ENCODE results near the gene GLIS1. TPM values are rescaled to one million over a fixed set of nuclear protein-coding genes. Genes with fewer than 3 reads are reported as not detected.

The GLIS1 gene
- total and polyA plus RNA-seq, 10 of the 15 experiments (the other 5 are each of a cell fraction or from before 2014, with no cell fraction given) = not detected

DNA sequence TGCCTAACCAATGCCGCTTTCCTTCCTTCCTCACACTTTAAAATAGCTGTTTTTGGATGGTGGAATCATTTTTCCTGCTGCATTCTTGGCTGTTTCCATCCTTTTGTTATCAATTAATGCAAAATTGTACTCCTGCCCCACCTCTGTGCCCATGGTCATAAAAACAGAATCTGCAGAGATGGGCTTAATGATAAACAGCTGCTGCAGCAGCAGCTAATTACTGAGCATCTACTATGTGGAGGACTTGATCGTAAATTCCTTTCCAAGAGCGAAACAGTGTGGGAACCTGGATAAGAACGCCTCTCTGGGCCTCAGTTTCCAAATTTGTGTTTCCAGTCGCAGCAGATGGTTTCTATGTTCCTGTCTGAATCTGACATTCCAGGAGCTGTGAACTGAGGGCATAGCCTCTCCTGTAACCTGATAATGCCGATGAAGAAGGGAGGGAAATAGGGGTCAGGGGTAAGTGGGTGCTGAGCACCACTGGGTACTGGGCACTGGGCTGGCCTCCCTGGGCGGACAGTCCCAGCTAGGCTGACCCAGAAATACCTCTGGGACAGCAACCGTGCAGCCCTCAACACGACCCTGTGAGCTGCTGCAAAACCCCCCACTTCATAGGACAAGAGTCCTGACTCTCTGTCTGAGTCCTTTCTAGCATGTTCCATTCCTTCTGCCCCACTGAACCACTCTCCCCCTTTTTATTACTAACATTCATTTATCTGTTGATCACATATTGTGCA, 158.1 kb downstream of the GLIS1 start:
- RAD21 ChIA-PET (ENCODE audit: unreplicated experiment) = no interaction called here
- CTCF ChIA-PET = no interaction called here

More for the DNA sequence above, 158.1 kb downstream of the GLIS1 start:
- Histone ChIP-seq H3K79me2 (ENCODE audit: control insufficient read depth, insufficient read depth, low read length) (no peaks in the 10 kb centered on the region), H3K36me3 (ENCODE audit: control insufficient read depth in 2 of 2, insufficient read depth in 2 of 2, low read length in 1 of 2) (no peaks in the 10 kb centered on the region), H3K9me3 (replicated peaks; ENCODE audit: control insufficient read depth, insufficient read depth, low read length) (no peaks in the 10 kb centered on the region), H3K4me3 (no peak overlapping the region), H3K27me3 (replicated peaks in 1 of 2; ENCODE audit: control insufficient read depth in 2 of 2, insufficient read depth in 2 of 2, low read length in 1 of 2) (peaks cover 0 to 1% of the 10 kb centered on the region in 2 experiments; a peak in 2 of 4 replicates), H3K4me2 (ENCODE audit: control insufficient read depth, insufficient read depth) (no peak overlapping the region), H2AFZ (ENCODE audit: control insufficient read depth, low read depth, low read length) (no peak overlapping the region), H4K20me1 (ENCODE audit: control insufficient read depth, insufficient read depth) (no peaks in the 10 kb centered on the region), H3K27ac (ENCODE audit: control insufficient read depth, insufficient read depth) (no peak overlapping the region), H3K9ac (ENCODE audit: control insufficient read depth, insufficient read depth, low read length) (no peak overlapping the region), H3K4me1 (ENCODE audit: control insufficient read depth, insufficient read depth, low read length) (no peaks in the 10 kb centered on the region)
- BruUV-seq (replicated peaks) = no TSS peak
- intact Hi-C loops (cut with micrococcal nuclease; ENCODE audit: unreplicated experiment) = no loop called here
- no peak for TF ChIP-seq BCL11A (IDR thresholded peaks at IDR 0.05; ENCODE audit: low read depth, low read length)
- TF ChIP-seq NFIC (IDR thresholded peaks at IDR 0.05; ENCODE audit: low read depth, low read length) = no peak
- TF ChIP-seq, protein P1, sequence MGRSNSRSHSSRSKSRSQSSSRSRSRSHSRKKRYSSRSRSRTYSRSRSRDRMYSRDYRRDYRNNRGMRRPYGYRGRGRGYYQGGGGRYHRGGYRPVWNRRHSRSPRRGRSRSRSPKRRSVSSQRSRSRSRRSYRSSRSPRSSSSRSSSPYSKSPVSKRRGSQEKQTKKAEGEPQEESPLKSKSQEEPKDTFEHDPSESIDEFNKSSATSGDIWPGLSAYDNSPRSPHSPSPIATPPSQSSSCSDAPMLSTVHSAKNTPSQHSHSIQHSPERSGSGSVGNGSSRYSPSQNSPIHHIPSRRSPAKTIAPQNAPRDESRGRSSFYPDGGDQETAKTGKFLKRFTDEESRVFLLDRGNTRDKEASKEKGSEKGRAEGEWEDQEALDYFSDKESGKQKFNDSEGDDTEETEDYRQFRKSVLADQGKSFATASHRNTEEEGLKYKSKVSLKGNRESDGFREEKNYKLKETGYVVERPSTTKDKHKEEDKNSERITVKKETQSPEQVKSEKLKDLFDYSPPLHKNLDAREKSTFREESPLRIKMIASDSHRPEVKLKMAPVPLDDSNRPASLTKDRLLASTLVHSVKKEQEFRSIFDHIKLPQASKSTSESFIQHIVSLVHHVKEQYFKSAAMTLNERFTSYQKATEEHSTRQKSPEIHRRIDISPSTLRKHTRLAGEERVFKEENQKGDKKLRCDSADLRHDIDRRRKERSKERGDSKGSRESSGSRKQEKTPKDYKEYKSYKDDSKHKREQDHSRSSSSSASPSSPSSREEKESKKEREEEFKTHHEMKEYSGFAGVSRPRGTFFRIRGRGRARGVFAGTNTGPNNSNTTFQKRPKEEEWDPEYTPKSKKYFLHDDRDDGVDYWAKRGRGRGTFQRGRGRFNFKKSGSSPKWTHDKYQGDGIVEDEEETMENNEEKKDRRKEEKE (IDR thresholded peaks at IDR 0.05) = no peak
- TF ChIP-seq, protein P2, sequence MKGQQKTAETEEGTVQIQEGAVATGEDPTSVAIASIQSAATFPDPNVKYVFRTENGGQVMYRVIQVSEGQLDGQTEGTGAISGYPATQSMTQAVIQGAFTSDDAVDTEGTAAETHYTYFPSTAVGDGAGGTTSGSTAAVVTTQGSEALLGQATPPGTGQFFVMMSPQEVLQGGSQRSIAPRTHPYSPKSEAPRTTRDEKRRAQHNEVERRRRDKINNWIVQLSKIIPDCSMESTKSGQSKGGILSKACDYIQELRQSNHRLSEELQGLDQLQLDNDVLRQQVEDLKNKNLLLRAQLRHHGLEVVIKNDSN (IDR thresholded peaks at IDR 0.05; ENCODE audit: borderline replicate concordance, extremely low read length, insufficient read depth, low read depth, low read length) = no peak
- no peak for TF ChIP-seq TCF3 (IDR thresholded peaks at IDR 0.05; ENCODE audit: borderline replicate concordance, insufficient read depth, low read depth, low read length)
- TF ChIP-seq KAT2A (conservative IDR thresholded peaks at IDR 0.05; ENCODE audit: control insufficient read depth, low read depth, low read length) = no peak
- TF ChIP-seq MTA3 (IDR thresholded peaks at IDR 0.05; ENCODE audit: borderline replicate concordance, low read length) = no peak
- TF ChIP-seq ZNF384 (IDR thresholded peaks at IDR 0.05; ENCODE audit: borderline replicate concordance, low read depth, low read length) = no peak
- TF ChIP-seq, protein P3, sequence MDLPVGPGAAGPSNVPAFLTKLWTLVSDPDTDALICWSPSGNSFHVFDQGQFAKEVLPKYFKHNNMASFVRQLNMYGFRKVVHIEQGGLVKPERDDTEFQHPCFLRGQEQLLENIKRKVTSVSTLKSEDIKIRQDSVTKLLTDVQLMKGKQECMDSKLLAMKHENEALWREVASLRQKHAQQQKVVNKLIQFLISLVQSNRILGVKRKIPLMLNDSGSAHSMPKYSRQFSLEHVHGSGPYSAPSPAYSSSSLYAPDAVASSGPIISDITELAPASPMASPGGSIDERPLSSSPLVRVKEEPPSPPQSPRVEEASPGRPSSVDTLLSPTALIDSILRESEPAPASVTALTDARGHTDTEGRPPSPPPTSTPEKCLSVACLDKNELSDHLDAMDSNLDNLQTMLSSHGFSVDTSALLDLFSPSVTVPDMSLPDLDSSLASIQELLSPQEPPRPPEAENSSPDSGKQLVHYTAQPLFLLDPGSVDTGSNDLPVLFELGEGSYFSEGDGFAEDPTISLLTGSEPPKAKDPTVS (IDR thresholded peaks at IDR 0.05; ENCODE audit: low read depth, low read length) = no peak
- TF ChIP-seq RBBP5 (conservative IDR thresholded peaks at IDR 0.05) = no peak
- TF ChIP-seq ZNF274 (IDR thresholded peaks at IDR 0.05; ENCODE audit: insufficient read depth, insufficient read length) = no peak
- POLR2A ChIA-PET = no interaction called here
- ATAC-seq (no peak), FAIRE-seq (no peak), DNase-seq (ENCODE audit: low read depth, low spot score) (no peak)
- SMC1A ChIA-PET (ENCODE audit: uncharacterized antibody, unreplicated experiment) = interaction anchor here (0.6 kb wide), 1 partner anchor 101 kb away, joined by 3 read pairs; no protein-coding TSS in a partner anchor
- 14% methylated on average over 9 of the region's 9 CpGs for WGBS (ENCODE audit: insufficient coverage, insufficient replicate concordance, low lambda C conversion rate, missing lambda C conversion rate)
- in situ Hi-C loops (cut with MboI) = no loop called here

Data from GM12878 (cell line).